GM12878 (cell line): ENCODE data around the gene ACTG1. TPM values are rescaled to one million over a fixed set of nuclear protein-coding genes. Genes with fewer than 3 reads are reported as not detected.

Experiments used
- ATAC-seq: fragments of 200-7000 bp; cut with Tn5 transposase; 3 replicates; pipeline ENCODE4 v1.9.1; 2020; ENCODE audit warnings: mild to moderate bottlenecking, moderate library complexity
- BruUV-seq: library from RNA; stranded (reverse); fragments of 400-500 nt; replicated peaks from 2 replicates; lab custom pipeline; 2021; lab: Mats Ljungman, UMichigan
- CTCF ChIA-PET: fragments of 300-600 bp; sonication (Branson Sonifier 250); formaldehyde crosslinking; extraction: SDS; loops from one replicate; lab custom pipeline; 2021; ENCODE audit warnings: inconsistent platforms; lab: Yijun Ruan, JAX
- POLR2A ChIA-PET: fragments of 350-600 bp; formaldehyde crosslinking; extraction: SDS; loops from one replicate; lab custom pipeline; 2021; ENCODE audit warnings: inconsistent platforms; lab: Charles Lee
- RAD21 ChIA-PET: fragments of 300-600 bp; sonication (Branson Sonifier 250); formaldehyde crosslinking; loops from one replicate; lab custom pipeline; 2023; ENCODE audit warnings: antibody characterized with exemption; ENCODE audit not compliant: unreplicated experiment; lab: Charles Lee
- SMC1A ChIA-PET: fragments of 300-600 bp; sonication (Branson Sonifier 250); formaldehyde crosslinking; loops from one replicate; lab custom pipeline; 2023; ENCODE audit not compliant: unreplicated experiment, uncharacterized antibody; lab: Charles Lee
- DNase-seq: peaks from one replicate; pipeline ENCODE4 v3.0.0-alpha.2; 2011; ENCODE audit warnings: low read depth, low spot score
- FAIRE-seq: peaks from 3 replicates; lab custom pipeline; 2011; peaks lifted over from hg19 to GRCh38; lab: Jason Lieb, UNC
- H2AFZ ChIP-seq: 2 replicates; pipeline ENCODE4 v1.6.0; 2011; ENCODE audit warnings: low read depth, low read length, control low read depth; ENCODE audit not compliant: control insufficient read depth
- H3K27ac ChIP-seq: 2 replicates; pipeline ENCODE4 v1.5.1; 2011; ENCODE audit warnings: control low read depth; ENCODE audit not compliant: control insufficient read depth, insufficient read depth
- H3K27me3 ChIP-seq, 2 experiments: replicated peaks in 1 of 2; 2 replicates each; pipeline versions ENCODE4 v1.6.0 to v1.6.1; 2011; ENCODE audit warnings: low read length in 1 of 2; ENCODE audit not compliant: control insufficient read depth in 2 of 2, insufficient read depth in 2 of 2
- H3K36me3 ChIP-seq, 2 experiments: 2 replicates each; pipeline ENCODE4 v1.5.1; 2011; ENCODE audit warnings: low read length in 1 of 2; ENCODE audit not compliant: control insufficient read depth in 2 of 2, insufficient read depth in 2 of 2
- H3K4me1 ChIP-seq: 2 replicates; pipeline ENCODE4 v1.6.1; 2011; ENCODE audit warnings: mild to moderate bottlenecking, low read length, moderate library complexity, mixed read lengths; ENCODE audit not compliant: control insufficient read depth, insufficient read depth
- H3K4me2 ChIP-seq: 2 replicates; pipeline ENCODE4 v1.6.0; 2011; ENCODE audit warnings: control low read depth; ENCODE audit not compliant: control insufficient read depth, insufficient read depth
- H3K4me3 ChIP-seq: fragments of 200-600 bp; sonication (generic); 2 replicates; pipeline ENCODE4 v1.5.1; 2016
- H3K79me2 ChIP-seq: 2 replicates; pipeline ENCODE4 v1.6.0; 2011; ENCODE audit warnings: low read length; ENCODE audit not compliant: control insufficient read depth, insufficient read depth
- H3K9ac ChIP-seq: 2 replicates; pipeline ENCODE4 v1.8.0; 2011; ENCODE audit warnings: low read length, control low read depth, mixed read lengths; ENCODE audit not compliant: control insufficient read depth, insufficient read depth
- H3K9me3 ChIP-seq: replicated peaks from 3 replicates; pipeline ENCODE4 v1.5.1; 2011; ENCODE audit warnings: mild to moderate bottlenecking, low read length; ENCODE audit not compliant: control insufficient read depth, insufficient read depth
- H4K20me1 ChIP-seq: 2 replicates; pipeline ENCODE4 v1.6.0; 2011; ENCODE audit not compliant: control insufficient read depth, insufficient read depth
- CHD2 ChIP-seq: IDR thresholded peaks from 2 replicates; pipeline ENCODE4 v1.6.1; 2011; ENCODE audit warnings: low read depth, low read length, improper control_type of control experiment, borderline replicate concordance
- CHD4 ChIP-seq: fragments of 200-600 bp; sonication (generic); IDR thresholded peaks from 2 replicates; pipeline ENCODE4 v1.6.1; 2016; ENCODE audit warnings: mild to moderate bottlenecking
- GATAD2B ChIP-seq: fragments of 450-650 bp; conservative IDR thresholded peaks from 2 replicates; pipeline ENCODE4 v1.6.1; 2017; ENCODE audit warnings: low read depth, mild to moderate bottlenecking, moderate library complexity
- MYC ChIP-seq: IDR thresholded peaks from 2 replicates; pipeline ENCODE4 v1.6.1; 2011; ENCODE audit warnings: mild to moderate bottlenecking, low read length, moderate library complexity, inconsistent platforms; ENCODE audit not compliant: insufficient read depth, insufficient replicate concordance, insufficient read length, severe bottlenecking
- PAX5 ChIP-seq: IDR thresholded peaks from 2 replicates; pipeline ENCODE4 v1.6.1; 2011; ENCODE audit warnings: low read depth, low read length, borderline replicate concordance
- RAD21 ChIP-seq: IDR thresholded peaks from 2 replicates; pipeline ENCODE4 v1.6.1; 2011; ENCODE audit warnings: mild to moderate bottlenecking, low read depth, low read length, moderate library complexity; ENCODE audit not compliant: insufficient read depth
- TARDBP ChIP-seq: IDR thresholded peaks from 2 replicates; pipeline ENCODE4 v1.6.1; 2016; ENCODE audit warnings: borderline replicate concordance
- YBX1 ChIP-seq: fragments of 450-650 bp; IDR thresholded peaks from 2 replicates; pipeline ENCODE4 v1.6.1; 2016; ENCODE audit warnings: antibody characterized with exemption
- ZNF217 ChIP-seq: fragments of 450-650 bp; IDR thresholded peaks from 2 replicates; pipeline ENCODE4 v1.6.1; 2017; ENCODE audit warnings: antibody characterized with exemption, mild to moderate bottlenecking
- WGBS: methylation state at CpG from one replicate; pipeline ENCODE4 v1.1.6; 2016; ENCODE audit warnings: low lambda C conversion rate; ENCODE audit not compliant: insufficient replicate concordance, insufficient coverage; ENCODE audit errors: missing lambda C conversion rate; 5-methylcytosine and 5-hydroxymethylcytosine counted together
- in situ Hi-C: fragments of 300-500 bp; cut with MboI; formaldehyde crosslinking; loops from 9 replicates; pipeline ENCODE4 v1.14.3; 2018; ENCODE audit warnings: mixed read lengths
- intact Hi-C: fragments of 100-400 bp; cut with micrococcal nuclease; formaldehyde crosslinking; loops from one replicate; pipeline ENCODE4 v1.14.2; 2022; ENCODE audit not compliant: unreplicated experiment
- polyA plus RNA-seq, 11 experiments: library from polyadenylated mRNA; depleted of rRNA in 4 of 11; unstranded in 6 of 11; stranded (reverse) in 5 of 11; fragments of >200 nt; fragmentation: Nextera tagmentation in 4 of 11; fragmentation: Illumina TruSeq in 1 of 11; extraction: Ambion mirVana in 4 of 11; extraction: Trizol in 1 of 11; gene quantifications; 1 replicate in 1 of 11; 2 replicates in 10 of 11; pipeline versions ENCODE4 v1.2.1 to v1.2.3, GENCODE V29; 2011 to 2016; ENCODE audit warnings: inconsistent platforms in 2 of 11, missing spikeins in 2 of 11, low read depth in 1 of 11
- total RNA-seq, 4 experiments: library from RNA; depleted of rRNA in 3 of 4; stranded (reverse); fragments of >200 nt in 3 of 4; fragmentation: Illumina TruSeq in 1 of 4; extraction: Trizol in 1 of 4; gene quantifications; 2 replicates each; pipeline versions ENCODE4 v1.2.1 to v1.2.3, GENCODE V29; 2013 to 2021
- TF ChIP-seq, protein P1 (sequence below): fragments of 450-650 bp; IDR thresholded peaks from 2 replicates; pipeline ENCODE4 v1.6.1; 2016; ENCODE audit warnings: mild to moderate bottlenecking
- TF ChIP-seq, protein P2 (sequence below): fragments of 150-350 bp; IDR thresholded peaks from 2 replicates; pipeline ENCODE4 v1.6.1; 2014; ENCODE audit warnings: mild to moderate bottlenecking, low read depth, low read length
- TF ChIP-seq, protein P3 (sequence below): fragments of 450-650 bp; IDR thresholded peaks from 2 replicates; pipeline ENCODE4 v1.6.1; 2017; ENCODE audit warnings: mild to moderate bottlenecking

ACTG1 gene
- total and polyA plus RNA-seq, 10 of the 15 experiments (the other 5 are each of a cell fraction or from before 2014, with no cell fraction given): 810 to 6,105 (median 3,650) TPM

DNA sequence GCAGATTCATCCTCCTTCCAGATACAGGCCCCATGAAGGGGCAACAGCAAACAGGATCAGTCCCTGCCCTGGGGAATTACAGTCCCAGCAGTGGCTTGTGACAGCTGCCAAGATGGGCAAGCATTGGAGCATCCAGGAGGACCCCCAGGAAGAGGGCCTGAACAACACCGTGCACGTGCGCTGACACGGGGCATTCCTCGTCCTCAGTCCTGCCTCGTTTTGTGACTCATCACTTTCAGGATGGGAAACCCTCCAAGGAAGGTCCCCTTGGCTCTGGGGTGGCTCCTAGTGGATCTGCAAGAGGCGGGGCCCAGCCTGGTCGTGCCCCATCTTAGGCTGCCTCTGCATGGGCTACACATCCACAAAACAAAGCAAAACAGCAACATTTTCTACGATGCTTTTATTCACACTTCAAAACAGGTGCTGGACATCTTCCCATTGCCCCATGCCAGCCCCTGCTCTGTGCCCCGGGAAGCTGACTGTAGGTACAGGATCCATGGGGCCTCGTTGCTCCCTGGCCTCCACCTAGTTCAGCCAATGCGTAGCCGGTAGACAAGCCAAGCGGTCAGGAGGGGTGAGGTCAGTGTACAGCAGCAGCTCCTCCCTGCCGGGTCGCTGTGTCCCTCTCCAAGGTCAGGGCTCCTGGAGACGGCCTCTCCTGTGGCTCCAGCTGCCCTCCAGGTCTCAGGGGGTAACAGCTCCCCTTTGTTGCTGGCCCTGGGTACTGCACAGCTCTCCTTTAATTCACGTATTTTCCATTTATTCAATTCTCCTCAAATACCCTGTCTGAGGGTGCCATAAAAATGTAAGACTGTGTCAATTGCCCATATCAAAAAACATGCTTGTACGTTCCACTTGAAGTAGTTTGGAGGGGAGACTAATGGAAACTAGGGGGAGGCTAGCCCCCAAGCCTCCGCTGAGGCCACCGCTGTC lies 32.2 kb downstream of the ACTG1 start (continued):
- TF ChIP-seq, protein P1, sequence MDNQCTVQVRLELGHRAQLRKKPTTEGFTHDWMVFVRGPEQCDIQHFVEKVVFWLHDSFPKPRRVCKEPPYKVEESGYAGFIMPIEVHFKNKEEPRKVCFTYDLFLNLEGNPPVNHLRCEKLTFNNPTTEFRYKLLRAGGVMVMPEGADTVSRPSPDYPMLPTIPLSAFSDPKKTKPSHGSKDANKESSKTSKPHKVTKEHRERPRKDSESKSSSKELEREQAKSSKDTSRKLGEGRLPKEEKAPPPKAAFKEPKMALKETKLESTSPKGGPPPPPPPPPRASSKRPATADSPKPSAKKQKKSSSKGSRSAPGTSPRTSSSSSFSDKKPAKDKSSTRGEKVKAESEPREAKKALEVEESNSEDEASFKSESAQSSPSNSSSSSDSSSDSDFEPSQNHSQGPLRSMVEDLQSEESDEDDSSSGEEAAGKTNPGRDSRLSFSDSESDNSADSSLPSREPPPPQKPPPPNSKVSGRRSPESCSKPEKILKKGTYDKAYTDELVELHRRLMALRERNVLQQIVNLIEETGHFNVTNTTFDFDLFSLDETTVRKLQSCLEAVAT: no peak
- TF ChIP-seq, protein P2, sequence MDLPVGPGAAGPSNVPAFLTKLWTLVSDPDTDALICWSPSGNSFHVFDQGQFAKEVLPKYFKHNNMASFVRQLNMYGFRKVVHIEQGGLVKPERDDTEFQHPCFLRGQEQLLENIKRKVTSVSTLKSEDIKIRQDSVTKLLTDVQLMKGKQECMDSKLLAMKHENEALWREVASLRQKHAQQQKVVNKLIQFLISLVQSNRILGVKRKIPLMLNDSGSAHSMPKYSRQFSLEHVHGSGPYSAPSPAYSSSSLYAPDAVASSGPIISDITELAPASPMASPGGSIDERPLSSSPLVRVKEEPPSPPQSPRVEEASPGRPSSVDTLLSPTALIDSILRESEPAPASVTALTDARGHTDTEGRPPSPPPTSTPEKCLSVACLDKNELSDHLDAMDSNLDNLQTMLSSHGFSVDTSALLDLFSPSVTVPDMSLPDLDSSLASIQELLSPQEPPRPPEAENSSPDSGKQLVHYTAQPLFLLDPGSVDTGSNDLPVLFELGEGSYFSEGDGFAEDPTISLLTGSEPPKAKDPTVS: no peak

DNA sequence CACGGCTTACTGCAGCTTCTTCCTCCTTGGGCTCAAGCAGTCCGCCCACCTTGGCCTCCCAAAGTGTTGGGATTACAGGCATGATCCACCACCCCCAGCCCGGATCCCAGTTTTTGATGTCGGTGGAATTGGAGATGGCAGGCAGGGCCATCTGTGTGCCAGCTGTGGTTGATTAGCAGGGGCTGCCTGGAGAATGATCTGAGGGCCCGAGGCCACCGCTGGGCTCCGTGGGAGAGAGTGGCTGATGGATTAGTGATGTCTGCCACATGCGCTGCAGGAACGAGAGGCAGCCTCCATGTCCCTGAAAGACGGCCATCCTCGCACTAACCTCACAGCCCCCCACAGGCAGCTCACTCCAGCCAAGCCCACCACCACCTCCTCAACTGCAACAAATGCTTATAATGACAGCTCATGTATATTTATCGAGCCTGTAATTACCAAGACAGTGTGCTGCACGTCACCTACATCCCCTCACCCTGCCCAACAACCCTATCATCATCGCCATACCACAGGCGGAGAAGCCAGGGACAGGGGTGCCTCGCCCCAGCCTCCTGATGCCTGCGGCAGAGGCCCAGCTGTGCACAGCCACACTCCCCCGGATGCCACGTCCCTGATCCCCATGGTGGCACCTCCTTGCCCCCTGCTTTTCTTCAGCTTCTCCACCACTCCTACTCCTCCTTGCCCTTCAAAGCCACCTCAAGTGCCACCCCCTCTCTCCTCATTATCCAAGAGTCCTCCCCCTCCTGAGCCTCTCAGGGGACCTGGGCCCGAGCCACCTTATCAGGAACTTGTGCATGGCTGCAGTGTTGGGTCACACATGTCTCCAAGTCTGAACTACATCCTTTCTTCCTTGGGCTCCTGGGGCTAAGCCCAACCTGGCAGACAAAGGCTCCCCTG lies 33.2 kb downstream of the ACTG1 start:
- TF ChIP-seq, protein P3, sequence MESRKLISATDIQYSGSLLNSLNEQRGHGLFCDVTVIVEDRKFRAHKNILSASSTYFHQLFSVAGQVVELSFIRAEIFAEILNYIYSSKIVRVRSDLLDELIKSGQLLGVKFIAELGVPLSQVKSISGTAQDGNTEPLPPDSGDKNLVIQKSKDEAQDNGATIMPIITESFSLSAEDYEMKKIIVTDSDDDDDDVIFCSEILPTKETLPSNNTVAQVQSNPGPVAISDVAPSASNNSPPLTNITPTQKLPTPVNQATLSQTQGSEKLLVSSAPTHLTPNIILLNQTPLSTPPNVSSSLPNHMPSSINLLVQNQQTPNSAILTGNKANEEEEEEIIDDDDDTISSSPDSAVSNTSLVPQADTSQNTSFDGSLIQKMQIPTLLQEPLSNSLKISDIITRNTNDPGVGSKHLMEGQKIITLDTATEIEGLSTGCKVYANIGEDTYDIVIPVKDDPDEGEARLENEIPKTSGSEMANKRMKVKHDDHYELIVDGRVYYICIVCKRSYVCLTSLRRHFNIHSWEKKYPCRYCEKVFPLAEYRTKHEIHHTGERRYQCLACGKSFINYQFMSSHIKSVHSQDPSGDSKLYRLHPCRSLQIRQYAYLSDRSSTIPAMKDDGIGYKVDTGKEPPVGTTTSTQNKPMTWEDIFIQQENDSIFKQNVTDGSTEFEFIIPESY: no peak
- no peak for TF ChIP-seq CHD2
- no peak for TF ChIP-seq CHD4
- no peak for TF ChIP-seq MYC
- TF ChIP-seq ZNF217: no peak
- TF ChIP-seq TARDBP: no peak
- TF ChIP-seq RAD21: no peak
- TF ChIP-seq GATAD2B: no peak
- no peak for TF ChIP-seq YBX1
- TF ChIP-seq, protein P1: no peak
- TF ChIP-seq PAX5: no peak
- POLR2A ChIA-PET: no interaction called here
- Histone ChIP-seq H4K20me1 (no peaks in the 10 kb centered on the region), H2AFZ (no peak overlapping the region), H3K9me3 (no peaks in the 10 kb centered on the region), H3K36me3 (no peaks in the 10 kb centered on the region), H3K27ac (no peak overlapping the region), H3K79me2 (no peaks in the 10 kb centered on the region), H3K27me3 (peaks cover 3 to 8% of the 10 kb centered on the region in 2 experiments; a peak in 3 of 4 replicates), H3K4me2 (no peak overlapping the region), H3K4me3 (no peak overlapping the region), H3K9ac (no peak overlapping the region), H3K4me1 (peaks cover 8% of the 10 kb centered on the region)
- in situ Hi-C loops (loop anchor here (5.0 to 25.0 kb wide), 2 partner anchors 222 to 342 kb away; no protein-coding TSS in a partner anchor), intact Hi-C loops (loop anchor here (5.0 kb wide), 2 partner anchors 337 to 377 kb away; no protein-coding TSS in a partner anchor)
- DNase-seq: no peak
- RAD21 ChIA-PET: no interaction called here
- ATAC-seq: no peak
- no peak for FAIRE-seq
- CTCF ChIA-PET: interaction anchor here (0.5 to 1.1 kb wide), 2 partner anchors 12 to 122 kb away, joined by 3 read pairs; no protein-coding TSS in a partner anchor
- SMC1A ChIA-PET: no interaction called here
- BruUV-seq: no TSS peak
- WGBS: 26% methylated on average over 20 of the region's 20 CpGs
